ENCODE results near the gene ZNF816. TPM values are rescaled to one million over a fixed set of nuclear protein-coding genes. Genes with fewer than 3 reads are reported as not detected.
"Not testable (repeated sequence)": the region's sequence is repeated elsewhere in the genome, so short reads cannot be mapped to it uniquely, and the experiment has no call there.

Gene ZNF816
- total RNA-seq, 1 experiment from 2014 or later, result 14.9 TPM

DNA sequence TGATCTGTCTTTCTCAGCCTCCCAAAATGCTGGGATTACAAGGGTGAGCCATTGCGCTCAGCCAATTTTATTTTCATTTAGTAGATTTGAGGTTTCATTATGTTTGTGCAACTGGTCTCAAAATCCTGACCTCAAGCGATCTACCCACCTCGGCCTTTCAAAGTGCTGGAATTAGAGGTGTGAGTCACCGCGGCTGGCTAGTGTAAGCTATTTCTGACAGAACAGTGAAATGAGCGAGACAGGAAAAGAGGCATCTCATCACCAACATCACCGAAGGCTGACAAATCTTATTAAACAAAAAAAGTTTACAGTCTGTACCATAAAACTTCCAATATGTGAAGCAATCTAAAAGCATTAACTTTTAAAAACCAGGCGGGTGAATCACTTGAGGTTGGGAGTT lies 27.2 kb downstream of the ZNF816 start:
- peak; percentile 98 for DNase-seq (ENCODE audit: low read depth)

DNA sequence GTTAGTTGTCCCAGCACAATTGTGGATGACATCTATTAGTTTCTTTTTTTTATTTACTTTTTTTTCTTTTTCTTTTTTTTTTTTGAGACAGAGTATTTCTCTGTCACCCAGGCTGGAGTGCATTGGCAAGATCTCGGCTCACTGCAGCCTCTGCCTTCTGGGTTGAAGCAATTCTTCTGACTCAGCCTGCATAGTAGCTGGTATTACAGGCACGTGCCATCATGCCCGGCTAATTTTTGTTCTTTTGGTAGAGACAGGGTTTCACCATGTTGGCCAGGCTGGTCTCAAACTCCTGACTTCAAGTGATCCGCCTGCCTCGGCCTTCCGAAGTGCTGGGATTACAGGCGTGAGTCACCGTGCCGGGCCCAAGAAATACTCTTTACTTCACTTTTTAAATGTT lies 38.0 kb downstream of the ZNF816 start:
- not testable (repeated sequence) for DNase-seq (ENCODE audit: low read depth)

DNA sequence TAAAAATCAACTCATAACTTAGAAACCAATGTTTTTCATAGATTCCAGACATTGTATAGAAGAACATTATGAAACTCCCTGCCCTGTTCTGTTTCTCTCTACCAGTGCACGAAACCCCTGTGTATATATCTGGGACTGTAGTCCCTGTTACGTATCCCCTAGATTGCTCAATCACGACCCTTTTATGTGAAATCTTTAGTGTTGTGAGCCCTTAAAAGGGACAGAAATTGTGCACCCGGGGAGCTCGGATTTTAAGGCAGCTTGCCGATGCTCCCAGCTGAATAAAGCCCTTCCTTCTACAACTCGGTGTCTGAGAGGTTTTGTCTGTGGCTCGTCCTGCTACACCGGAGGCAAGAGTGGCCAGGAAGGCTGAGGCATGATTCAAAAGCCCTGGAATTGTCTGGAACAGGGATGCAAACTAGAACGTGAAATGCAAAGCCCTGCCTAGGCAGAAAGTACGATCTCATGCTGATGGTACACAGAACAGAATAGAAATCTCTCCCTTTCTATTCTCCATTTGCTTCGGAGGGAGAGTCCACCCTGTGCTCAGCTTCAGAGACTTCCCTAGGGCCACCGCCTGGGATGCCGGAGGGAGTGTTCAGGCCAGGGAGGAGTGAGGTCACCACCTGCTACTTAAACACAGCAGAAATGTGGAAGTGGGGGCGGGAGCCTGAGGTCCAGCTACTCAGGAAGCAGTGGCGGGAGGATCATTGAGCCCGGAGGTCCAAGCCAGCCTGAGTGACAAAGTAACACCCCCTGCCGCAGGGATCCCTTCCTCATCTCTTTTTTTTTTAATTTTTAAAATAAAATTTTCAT lies 38.7 kb downstream of the ZNF816 start:
- no peak for DNase-seq (ENCODE audit: low read depth)

DNA sequence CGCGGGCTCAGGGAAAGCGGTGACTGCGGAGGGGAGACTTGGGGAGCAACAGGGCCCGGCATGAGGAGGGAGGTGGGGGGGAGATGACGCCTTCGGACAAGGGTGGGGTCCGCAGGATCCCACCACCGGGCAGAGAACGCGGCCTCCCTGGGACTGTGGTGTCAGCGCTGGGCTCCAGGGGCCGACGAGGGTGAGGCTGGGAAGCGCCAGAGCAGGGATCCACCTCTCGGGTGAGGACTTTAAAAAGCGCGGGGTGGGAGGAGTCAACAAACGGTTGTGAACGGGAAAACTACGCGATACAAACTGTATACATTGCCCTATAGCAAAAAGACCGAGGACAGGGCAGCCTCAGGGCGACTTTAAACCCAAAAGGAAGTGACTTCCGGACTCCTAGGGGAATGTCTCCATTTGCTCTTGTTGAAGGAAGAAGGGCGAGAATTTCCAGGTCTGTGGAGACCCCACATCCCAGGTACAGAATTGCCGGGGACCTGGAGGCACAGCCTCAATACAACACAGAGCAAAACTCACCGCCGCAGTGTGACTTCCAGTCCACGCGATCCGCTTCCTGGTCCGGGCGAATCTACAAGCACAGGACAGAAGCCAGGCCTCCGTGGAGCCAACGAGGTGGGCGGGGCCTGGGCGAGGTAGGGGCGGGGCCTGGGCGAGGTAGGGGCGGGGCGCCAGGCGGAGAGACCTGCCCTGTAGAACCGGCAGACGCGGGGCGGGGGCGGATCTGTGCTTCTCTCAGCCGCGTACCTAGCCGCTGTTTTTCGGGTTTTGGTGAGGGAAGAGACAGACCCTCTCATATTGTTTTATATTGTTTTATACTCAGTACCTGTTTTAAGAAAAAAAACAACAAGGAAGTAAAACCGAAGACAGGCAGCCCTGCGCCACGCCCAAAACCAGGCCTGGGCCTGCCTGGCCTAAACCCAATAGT lies 39.6 kb downstream of the ZNF816 start, which contains the start of gene ZNF888:
ZNF888 (minus strand) TSS at position 588 of the 937 bp plus-strand sequence. CDS start 5,555 bp downstream, outside the sequence.
- peak; percentile 83 for DNase-seq (ENCODE audit: low read depth)

DNA sequence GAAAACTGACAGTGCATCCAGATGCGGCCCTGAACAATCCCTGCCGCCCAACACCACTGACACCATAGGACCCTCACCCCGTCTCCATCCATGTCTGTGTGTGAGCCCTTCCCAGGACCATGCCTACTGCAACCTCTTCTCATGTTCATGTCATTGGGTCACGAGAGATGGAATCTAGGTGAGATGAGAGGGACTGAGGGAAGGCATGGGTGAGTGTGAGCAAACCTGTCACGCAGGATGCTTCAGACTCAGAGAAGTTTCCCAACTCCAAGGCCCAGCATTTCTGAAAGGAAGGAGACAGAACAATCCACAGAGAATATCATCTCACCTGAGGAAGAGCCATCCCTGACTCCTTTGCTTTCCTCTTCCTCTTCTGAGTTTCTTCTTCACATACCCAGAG lies 45.1 kb downstream of the ZNF816 start:
- DNase-seq (ENCODE audit: low read depth), result no peak

DNA sequence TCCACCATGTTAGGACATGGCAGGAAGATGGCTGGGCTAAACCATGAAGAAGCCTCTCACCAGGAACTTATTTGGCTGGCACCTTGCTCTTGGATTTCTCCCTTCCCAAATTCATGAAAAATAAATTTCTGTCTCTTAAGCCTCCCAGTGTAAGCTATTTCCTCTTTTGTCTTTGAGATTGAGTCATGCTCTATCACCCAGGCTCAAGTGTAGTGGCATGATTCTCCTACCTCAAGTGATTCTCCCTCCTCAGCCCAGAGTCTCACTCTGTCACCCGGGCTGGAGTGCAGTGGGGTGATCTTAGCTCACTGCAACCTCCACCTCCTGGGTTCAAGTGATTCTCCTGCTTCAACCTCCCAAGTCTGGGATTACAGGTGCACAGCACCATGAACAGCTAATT lies 52.0 kb downstream of the ZNF816 start:
- no peak for DNase-seq (ENCODE audit: low read depth)

DNA sequence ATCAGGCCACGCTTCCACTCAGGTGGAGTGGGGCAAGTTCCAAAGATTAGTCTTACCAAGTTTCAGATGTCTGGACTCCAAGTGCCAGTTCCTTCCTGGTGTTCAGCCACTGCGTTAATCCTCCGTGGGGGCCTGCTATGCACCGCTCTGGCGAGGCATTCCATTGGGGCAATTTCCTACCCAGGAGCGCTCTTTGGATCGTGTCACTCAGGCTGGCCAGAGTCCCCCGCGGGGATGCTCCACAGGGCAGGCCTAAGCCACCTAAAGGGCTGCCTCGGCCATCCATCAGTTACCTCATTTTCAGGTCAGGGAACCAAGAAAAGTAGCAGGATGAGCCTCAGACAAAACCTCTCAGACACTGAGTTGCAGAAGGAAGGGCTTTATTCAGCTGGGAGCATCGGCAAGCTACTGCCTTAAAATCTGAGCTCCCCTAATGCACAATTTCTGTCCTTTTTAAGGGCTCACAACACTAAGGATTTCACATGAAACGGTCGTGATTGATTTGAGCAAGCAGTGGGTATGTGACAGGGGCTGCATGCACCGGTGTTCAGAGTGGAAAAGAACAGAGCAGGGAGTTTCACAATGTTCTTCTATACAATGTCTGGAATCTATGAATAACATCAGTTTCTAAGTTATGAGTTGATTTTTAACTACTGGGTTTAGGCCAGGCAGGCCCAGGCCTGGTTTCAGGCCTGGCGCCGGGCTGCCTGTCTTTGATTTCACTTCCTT lies 58.5 kb downstream of the ZNF816 start:
- DNase-seq (ENCODE audit: low read depth), result not testable (repeated sequence)

DNA sequence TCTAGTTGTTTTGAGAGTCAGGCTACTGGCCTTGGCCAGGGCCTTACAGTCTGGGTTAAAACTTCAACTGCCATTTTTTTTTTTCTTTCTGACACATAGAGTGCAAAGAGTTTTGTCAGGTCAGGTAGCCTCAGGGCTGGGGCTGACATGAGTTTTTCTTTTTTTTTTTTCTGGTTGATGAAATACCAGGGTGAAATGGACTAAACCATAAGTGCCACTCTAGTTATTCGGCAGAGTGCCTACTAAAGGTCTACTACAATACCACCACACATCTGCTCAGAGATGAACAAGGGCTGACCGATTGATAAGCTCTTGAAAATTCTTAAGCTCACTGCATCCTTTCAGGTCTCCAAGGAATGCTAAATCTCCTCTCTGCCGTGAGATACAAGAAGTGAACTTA lies 60.8 kb downstream of the ZNF816 start:
- DNase-seq (ENCODE audit: low read depth), result no peak

Other genes starting within 250 kb of the ZNF816 start
- 17.2 and 21.1 TPM in 2 replicates for gene ZNF611, start 227.8 kb downstream of the ZNF816 start, total RNA-seq (2014; rRNA removed; shearing (Covaris generic))
- 7.4 and 7.6 TPM in 2 replicates for gene ZNF600, start 176.1 kb downstream of the ZNF816 start, total RNA-seq (2014; rRNA removed; shearing (Covaris generic))
- gene ZNF28, start 141.2 kb downstream of the ZNF816 start, total RNA-seq (2014; rRNA removed; shearing (Covaris generic)), result 26.6 and 30.6 TPM in 2 replicates
- 22.4 and 27.1 TPM in 2 replicates for gene ZNF468, start 105.3 kb downstream of the ZNF816 start, total RNA-seq (2014; rRNA removed; shearing (Covaris generic))
- gene ZNF320, start 65.2 kb downstream of the ZNF816 start, total RNA-seq (2014; rRNA removed; shearing (Covaris generic)), result 4.8 and 11.9 TPM in 2 replicates
- 7.8 and 8.1 TPM in 2 replicates for gene ZNF888, start 39.5 kb downstream of the ZNF816 start, total RNA-seq (2014; rRNA removed; shearing (Covaris generic))
- gene ERVV-1, start 51.0 kb upstream of the ZNF816 start, total RNA-seq (2014; rRNA removed; shearing (Covaris generic)), result not detected in 2 replicates
- not detected in 2 replicates for gene ERVV-2, start 81.9 kb upstream of the ZNF816 start, total RNA-seq (2014; rRNA removed; shearing (Covaris generic))
- 21.4 and 22.4 TPM in 2 replicates for gene ZNF160, start 140.5 kb upstream of the ZNF816 start, total RNA-seq (2014; rRNA removed; shearing (Covaris generic))
- 4.8 and 8.4 TPM in 2 replicates for gene ZNF415, start 170.0 kb upstream of the ZNF816 start, total RNA-seq (2014; rRNA removed; shearing (Covaris generic))
- gene ZNF347, start 196.2 kb upstream of the ZNF816 start, total RNA-seq (2014; rRNA removed; shearing (Covaris generic)), result 11.2 and 16.2 TPM in 2 replicates
- gene ZNF665, start 230.5 kb upstream of the ZNF816 start, total RNA-seq (2014; rRNA removed; shearing (Covaris generic)), result 1.1 and 8.2 TPM in 2 replicates